ENCODE results near the gene TAB2. TPM values are rescaled to one million over a fixed set of nuclear protein-coding genes. Genes with fewer than 3 reads are reported as not detected.

Gene TAB2
- polyA plus RNA-seq, 2 of the 4 experiments (the other 2 are of a cell fraction), result 23.0 to 49.0 TPM

DNA sequence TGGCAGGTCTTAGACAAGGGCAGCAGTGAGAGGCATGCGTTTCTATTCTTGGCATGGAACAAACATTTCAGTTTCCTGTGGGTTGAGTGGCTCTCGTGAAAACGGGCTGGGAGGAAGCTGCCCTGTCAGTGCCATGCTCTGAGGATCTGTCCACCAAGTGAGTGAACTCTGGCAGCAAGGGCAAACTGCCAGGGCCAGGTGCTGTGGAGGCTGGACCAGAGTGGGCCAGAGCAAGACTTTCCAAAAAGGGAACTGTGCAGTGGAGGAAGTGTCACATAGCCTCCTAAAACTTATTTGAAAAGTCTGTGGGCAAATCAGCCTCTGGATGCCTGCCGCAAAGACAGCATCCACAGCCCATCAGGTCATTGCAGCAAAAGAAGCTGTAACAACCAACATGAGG is 44.2 kb upstream of the TAB2 start (continued):
- TF ChIP-seq HDAC2 (IDR thresholded peaks at IDR 0.05), result no peak
- no peak for TF ChIP-seq ZC3H11A (IDR thresholded peaks at IDR 0.05)
- TF ChIP-seq CBX2 (IDR thresholded peaks at IDR 0.05; ENCODE audit: borderline replicate concordance, low read depth), result no peak
- TF ChIP-seq EHF (CRISPR knock-in tag; IDR thresholded peaks at IDR 0.05), result no peak

GRCh38 chr6:149275621-149276020 is 41.9 kb upstream of the TAB2 start:
- 44% methylated on average over 3 of the region's 3 CpGs for WGBS (ENCODE audit: missing lambda C conversion rate)
- FAIRE-seq (no peak), DNase-seq (ENCODE audit: low read depth in 1 of 2, low spot score in 1 of 2) (no peak), ATAC-seq (no peak)
- no peak overlapping the region for H3K27ac ChIP-seq
- ChIA-PET POLR2A (no interaction called here), CTCF (no interaction called here)
- no peaks in the 10 kb centered on the region for H3K4me1 ChIP-seq
- no peaks in the 10 kb centered on the region for H3K9me3 ChIP-seq
- H3K4me2 ChIP-seq, result no peak overlapping the region
- no peak for TF ChIP-seq TP53 (CRISPR knock-in tag; IDR thresholded peaks at IDR 0.05)
- TF ChIP-seq HOXB13 (CRISPR knock-in tag; IDR thresholded peaks at IDR 0.05; ENCODE audit: low read depth), result no peak
- TF ChIP-seq FOSB (CRISPR knock-in tag; IDR thresholded peaks at IDR 0.05), result no peak
- TF ChIP-seq NPAS2 (CRISPR knock-in tag; IDR thresholded peaks at IDR 0.05; ENCODE audit: borderline replicate concordance), result no peak
- no peak for TF ChIP-seq PBX3 (IDR thresholded peaks at IDR 0.05)
- no peak for TF ChIP-seq CBX8 (IDR thresholded peaks at IDR 0.05)
- no peak for TF ChIP-seq CEBPB (IDR thresholded peaks at IDR 0.05)
- no peak for TF ChIP-seq FOSL2 (IDR thresholded peaks at IDR 0.05)
- no peak for TF ChIP-seq FOSL2 (CRISPR knock-in tag; IDR thresholded peaks at IDR 0.05)
- no peak for TF ChIP-seq BHLHE40 (IDR thresholded peaks at IDR 0.05; ENCODE audit: low read depth, low read length)
- TF ChIP-seq HES2 (IDR thresholded peaks at IDR 0.05), result no peak
- TF ChIP-seq CHD2 (IDR thresholded peaks at IDR 0.05; ENCODE audit: low read length, partially characterized antibody), result no peak
- TF ChIP-seq EHF (CRISPR knock-in tag; IDR thresholded peaks at IDR 0.05), result no peak
- TF ChIP-seq RNF2 (IDR thresholded peaks at IDR 0.05; ENCODE audit: borderline replicate concordance, low read depth), result no peak
- no peak for TF ChIP-seq MAFK (IDR thresholded peaks at IDR 0.05; ENCODE audit: partially characterized antibody)
- H3K4me3 ChIP-seq, result no peak overlapping the region

DNA sequence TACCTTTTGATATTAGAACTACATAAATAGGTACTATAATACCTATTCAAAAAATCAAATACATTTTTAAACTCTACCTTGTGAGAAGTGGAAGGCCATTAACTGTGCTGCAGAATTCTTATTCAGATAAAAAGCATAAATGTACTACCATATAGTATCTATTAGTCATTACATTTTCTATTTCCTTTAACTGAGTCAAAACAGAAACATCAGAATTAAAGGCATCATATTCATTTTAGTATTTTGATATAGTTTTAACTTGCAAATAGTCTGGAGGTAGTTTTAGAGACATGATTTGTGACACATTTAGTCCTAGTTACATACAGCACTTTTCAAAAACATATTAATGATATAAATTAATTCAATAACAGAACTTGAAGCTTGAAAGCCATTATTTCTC is 39.9 kb upstream of the TAB2 start:
- no peak for FAIRE-seq
- DNase-seq (ENCODE audit: low read depth in 1 of 2, low spot score in 1 of 2), result no peak
- H3K9me3 ChIP-seq, result no peaks in the 10 kb centered on the region
- CTCF ChIA-PET, result no interaction called here
- H3K4me1 ChIP-seq, result no peaks in the 10 kb centered on the region
- H3K4me2 ChIP-seq, result no peak overlapping the region
- POLR2A ChIA-PET, result no interaction called here
- no peak overlapping the region for H3K27ac ChIP-seq
- ATAC-seq, result no peak
- H3K4me3 ChIP-seq, result no peak overlapping the region
- TF ChIP-seq BHLHE40 (IDR thresholded peaks at IDR 0.05; ENCODE audit: low read depth, low read length) (no peak), MAZ (IDR thresholded peaks at IDR 0.05; ENCODE audit: borderline replicate concordance, low read depth, low read length) (no peak), HOXA7 (CRISPR knock-in tag; IDR thresholded peaks at IDR 0.05) (no peak), KDM5A (IDR thresholded peaks at IDR 0.05) (no peak), NFE2L2 (conservative IDR thresholded peaks at IDR 0.05; ENCODE audit: low read length) (no peak), GATA3 (IDR thresholded peaks at IDR 0.05; ENCODE audit: borderline replicate concordance) (no peak), JUN (IDR thresholded peaks at IDR 0.05) (no peak), SMC3 (IDR thresholded peaks at IDR 0.05) (no peak), RNF2 (IDR thresholded peaks at IDR 0.05; ENCODE audit: borderline replicate concordance, low read depth) (no peak), EP300 (IDR thresholded peaks at IDR 0.05) (no peak), HOXB13 (CRISPR knock-in tag; IDR thresholded peaks at IDR 0.05; ENCODE audit: low read depth) (no peak), E2F6 (IDR thresholded peaks at IDR 0.05; ENCODE audit: borderline replicate concordance, low read depth) (no peak), HEYL (CRISPR knock-in tag; IDR thresholded peaks at IDR 0.05) (no peak), PHF8 (IDR thresholded peaks at IDR 0.05; ENCODE audit: borderline replicate concordance, low read depth) (no peak)
- TF ChIP-seq, protein P1, sequence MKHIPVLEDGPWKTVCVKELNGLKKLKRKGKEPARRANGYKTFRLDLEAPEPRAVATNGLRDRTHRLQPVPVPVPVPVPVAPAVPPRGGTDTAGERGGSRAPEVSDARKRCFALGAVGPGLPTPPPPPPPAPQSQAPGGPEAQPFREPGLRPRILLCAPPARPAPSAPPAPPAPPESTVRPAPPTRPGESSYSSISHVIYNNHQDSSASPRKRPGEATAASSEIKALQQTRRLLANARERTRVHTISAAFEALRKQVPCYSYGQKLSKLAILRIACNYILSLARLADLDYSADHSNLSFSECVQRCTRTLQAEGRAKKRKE (CRISPR knock-in tag; IDR thresholded peaks at IDR 0.05; ENCODE audit: low read depth), result no peak
